ENCODE results near the gene BRAT1. TPM values are rescaled to one million over a fixed set of nuclear protein-coding genes. Genes with fewer than 3 reads are reported as not detected.
A peak's percentile ranks its signal among the peaks of the same experiment; 100 is the strongest.

BRAT1 gene
- total RNA-seq, 1 experiment from 2014 or later, result 53.9 TPM

DNA sequence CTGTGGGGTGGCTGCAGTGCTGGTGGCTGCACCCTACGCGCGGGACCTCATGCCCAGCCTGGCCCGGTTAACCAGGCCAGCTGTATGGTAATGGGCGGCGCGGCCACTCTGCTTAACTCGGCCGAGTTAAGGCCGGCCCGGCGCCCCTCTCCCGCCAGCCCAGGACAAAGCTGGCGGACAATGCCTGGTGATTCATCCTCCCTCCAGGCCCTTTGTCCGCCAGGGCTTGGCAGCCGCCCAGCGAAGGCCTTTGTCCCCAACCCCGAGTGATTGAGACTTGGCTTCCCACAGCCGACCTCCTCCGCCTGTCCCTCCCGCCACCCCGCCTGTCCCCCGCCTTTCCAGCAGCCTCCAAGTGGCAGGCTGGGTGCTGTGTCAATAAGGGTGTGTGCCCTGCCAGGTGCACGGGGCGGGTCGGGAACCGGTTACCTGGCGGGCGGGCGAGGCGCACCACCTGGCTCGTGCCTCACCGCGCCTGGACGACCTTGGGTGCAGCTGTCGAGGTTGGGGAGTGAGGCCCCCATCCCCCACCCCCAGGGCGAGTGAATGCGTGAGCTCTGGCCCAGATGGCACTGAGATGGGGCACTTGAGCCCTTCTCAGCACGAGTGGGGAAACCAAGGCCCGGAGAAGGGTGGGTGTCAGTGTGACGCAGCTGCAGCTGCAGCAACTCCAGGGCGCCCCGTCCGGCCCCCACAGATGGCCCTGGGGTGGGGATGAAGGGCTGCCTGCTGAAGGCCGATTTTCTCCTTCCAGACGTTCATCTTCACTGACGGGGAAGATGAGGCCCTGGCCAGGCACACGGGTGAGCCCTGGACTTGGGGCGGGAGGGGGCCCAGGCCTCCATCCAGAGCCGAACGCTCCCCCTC, 31.1 kb downstream of the BRAT1 start:
- H3F3A ChIP-seq (ENCODE audit: insufficient read depth, low read depth), result peaks cover 55% of the 10 kb centered on the region
- peaks cover 13% of the 10 kb centered on the region for H3K79me2 ChIP-seq (ENCODE audit: low read depth)
- intact Hi-C loops (cut with micrococcal nuclease; ENCODE audit: unreplicated experiment), result loop anchor here (2.0 to 10.0 kb wide), 6 partner anchors 47 to 989 kb away; partner anchors contain the start of genes GRIFIN, MAFK, SNX8 and TTYH3
- H3K9me2 ChIP-seq (ENCODE audit: insufficient read depth), result no peaks in the 10 kb centered on the region
- ChIA-PET CTCF (interaction anchor here (0.6 kb wide), 1 partner anchor 957 kb away, joined by 7 read pairs; no protein-coding TSS in a partner anchor), POLR2A (ENCODE audit: unreplicated experiment) (interaction anchor here (0.5 to 0.7 kb wide), 6 partner anchors 41 to 990 kb away, joined by 3 to 14 read pairs (median 3); no protein-coding TSS in a partner anchor)
- BruUV-seq (replicated peaks), result no TSS peak
- no peaks in the 10 kb centered on the region for H4K20me1 ChIP-seq (ENCODE audit: insufficient read depth)
- no peak overlapping the region for H2AFZ ChIP-seq
- H3K4me1 ChIP-seq (replicated peaks; ENCODE audit: insufficient read depth), result peaks cover 89% of the 10 kb centered on the region
- TF ChIP-seq, protein P1, sequence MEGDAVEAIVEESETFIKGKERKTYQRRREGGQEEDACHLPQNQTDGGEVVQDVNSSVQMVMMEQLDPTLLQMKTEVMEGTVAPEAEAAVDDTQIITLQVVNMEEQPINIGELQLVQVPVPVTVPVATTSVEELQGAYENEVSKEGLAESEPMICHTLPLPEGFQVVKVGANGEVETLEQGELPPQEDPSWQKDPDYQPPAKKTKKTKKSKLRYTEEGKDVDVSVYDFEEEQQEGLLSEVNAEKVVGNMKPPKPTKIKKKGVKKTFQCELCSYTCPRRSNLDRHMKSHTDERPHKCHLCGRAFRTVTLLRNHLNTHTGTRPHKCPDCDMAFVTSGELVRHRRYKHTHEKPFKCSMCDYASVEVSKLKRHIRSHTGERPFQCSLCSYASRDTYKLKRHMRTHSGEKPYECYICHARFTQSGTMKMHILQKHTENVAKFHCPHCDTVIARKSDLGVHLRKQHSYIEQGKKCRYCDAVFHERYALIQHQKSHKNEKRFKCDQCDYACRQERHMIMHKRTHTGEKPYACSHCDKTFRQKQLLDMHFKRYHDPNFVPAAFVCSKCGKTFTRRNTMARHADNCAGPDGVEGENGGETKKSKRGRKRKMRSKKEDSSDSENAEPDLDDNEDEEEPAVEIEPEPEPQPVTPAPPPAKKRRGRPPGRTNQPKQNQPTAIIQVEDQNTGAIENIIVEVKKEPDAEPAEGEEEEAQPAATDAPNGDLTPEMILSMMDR (conservative IDR thresholded peaks at IDR 0.05), result no peak
- TF ChIP-seq EZH2 (IDR thresholded peaks at IDR 0.05; ENCODE audit: low read depth), result no peak
- H3K4me3 ChIP-seq, result peak overlapping the region; percentile 37; the same call in 1 of the 2 replicates
- peak overlapping the region; percentile 77 for H3K4me2 ChIP-seq
- peak; percentile 97 to 99 for DNase-seq
- no peaks in the 10 kb centered on the region for H3K27me3 ChIP-seq (ENCODE audit: insufficient read depth, low read depth)
- H3K36me3 ChIP-seq (ENCODE audit: low read depth), result no peaks in the 10 kb centered on the region
- H3K9me3 ChIP-seq (ENCODE audit: insufficient read depth, low read depth), result no peaks in the 10 kb centered on the region
- peak overlapping the region; percentile 75 for H3K27ac ChIP-seq

DNA sequence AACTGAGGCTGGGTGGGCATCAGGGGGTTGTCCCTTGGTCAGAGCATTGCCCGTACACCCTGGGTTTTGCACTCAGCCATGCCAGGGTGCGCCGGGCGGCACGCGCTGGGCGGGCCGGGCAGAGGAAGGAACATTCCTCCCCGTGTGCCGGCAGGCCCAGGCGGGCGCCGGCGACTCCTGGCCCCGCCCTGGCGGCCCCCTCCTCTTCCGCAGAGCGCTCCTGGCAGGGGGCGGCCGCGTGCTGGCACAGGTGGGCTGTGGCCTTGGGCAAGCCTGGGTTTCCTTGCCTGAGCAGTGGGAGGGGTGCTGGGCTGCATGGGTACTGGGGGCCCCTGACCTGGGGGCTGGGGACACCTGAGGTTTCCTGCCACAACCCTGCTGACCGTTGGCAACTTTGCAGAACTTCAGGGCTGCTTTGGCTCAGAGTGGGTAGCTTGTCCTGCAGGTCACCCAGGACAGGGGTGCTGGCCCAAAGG, 31.8 kb downstream of the BRAT1 start:
- intact Hi-C loops (cut with micrococcal nuclease; ENCODE audit: unreplicated experiment), result loop anchor here (2.0 to 10.0 kb wide), 5 partner anchors 46 to 989 kb away; partner anchors contain the start of genes GRIFIN, MAFK, SNX8 and TTYH3
- H3K4me3 ChIP-seq, result peak overlapping the region; percentile 37; the same call in 1 of the 2 replicates
- no peaks in the 10 kb centered on the region for H3K27me3 ChIP-seq (ENCODE audit: insufficient read depth, low read depth)
- peaks cover 82% of the 10 kb centered on the region for H3K4me1 ChIP-seq (replicated peaks; ENCODE audit: insufficient read depth)
- CTCF ChIA-PET, result interaction anchor here (0.5 to 0.6 kb wide), 2 partner anchors 54 to 957 kb away, joined by 7 to 9 read pairs; no protein-coding TSS in a partner anchor
- no TSS peak for BruUV-seq (replicated peaks)
- no peaks in the 10 kb centered on the region for H4K20me1 ChIP-seq (ENCODE audit: insufficient read depth)
- H3K79me2 ChIP-seq (ENCODE audit: low read depth), result peaks cover 13% of the 10 kb centered on the region
- H3K9me3 ChIP-seq (ENCODE audit: insufficient read depth, low read depth), result no peaks in the 10 kb centered on the region
- H3K36me3 ChIP-seq (ENCODE audit: low read depth), result no peaks in the 10 kb centered on the region
- peak overlapping the region; percentile 75 for H3K27ac ChIP-seq
- H3K4me2 ChIP-seq, result peak overlapping the region; percentile 77
- H2AFZ ChIP-seq, result no peak overlapping the region
- TF ChIP-seq EZH2 (IDR thresholded peaks at IDR 0.05; ENCODE audit: low read depth), result no peak
- TF ChIP-seq, protein P1 (conservative IDR thresholded peaks at IDR 0.05), result no peak
- peak; percentile 52 to 88 for DNase-seq
- H3F3A ChIP-seq (ENCODE audit: insufficient read depth, low read depth), result peaks cover 48% of the 10 kb centered on the region
- POLR2A ChIA-PET (ENCODE audit: unreplicated experiment), result interaction anchor here (0.5 to 0.7 kb wide), 5 partner anchors 40 to 989 kb away, joined by 3 to 14 read pairs (median 3); no protein-coding TSS in a partner anchor
- no peaks in the 10 kb centered on the region for H3K9me2 ChIP-seq (ENCODE audit: insufficient read depth)

DNA sequence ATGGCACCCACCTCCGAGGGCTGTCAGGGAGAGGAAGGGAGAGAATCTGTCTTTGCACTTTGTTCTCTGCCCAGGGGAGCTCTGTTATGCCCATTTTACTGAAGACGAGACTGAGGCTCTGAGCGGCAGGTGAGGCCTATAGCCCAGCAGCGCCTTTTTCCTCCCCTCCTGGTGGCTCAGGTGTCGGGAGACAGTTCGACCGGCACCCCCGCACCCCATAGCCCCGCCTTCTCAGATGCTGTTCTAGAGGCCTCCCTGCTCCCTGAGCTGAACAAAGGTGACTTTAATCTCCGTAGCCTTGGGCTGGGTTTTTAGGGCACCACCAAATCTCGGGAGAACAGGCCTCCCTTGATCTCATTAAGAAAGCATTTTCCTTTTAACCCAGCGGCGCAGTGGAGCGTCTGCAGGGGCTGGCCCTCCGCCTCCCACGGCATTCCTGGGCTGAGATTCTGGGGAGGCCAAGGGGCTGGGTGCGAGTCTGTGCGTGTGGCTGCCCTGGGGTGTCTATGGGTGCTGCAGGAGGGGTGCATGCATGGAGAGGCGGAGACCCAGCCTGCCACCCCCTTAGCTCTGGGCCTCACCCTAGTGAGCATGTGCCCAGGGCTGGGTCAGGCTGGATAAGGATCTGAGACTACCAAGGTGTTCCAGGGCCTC, 32.4 kb downstream of the BRAT1 start:
- ChIA-PET CTCF (interaction anchor here (0.5 to 0.6 kb wide), 2 partner anchors 54 to 956 kb away, joined by 7 to 9 read pairs; no protein-coding TSS in a partner anchor), POLR2A (ENCODE audit: unreplicated experiment) (interaction anchor here (0.6 kb wide), 1 partner anchor 989 kb away, joined by 3 read pairs; no protein-coding TSS in a partner anchor)
- peak; percentile 87 to 92 for DNase-seq
- Histone ChIP-seq H3K79me2 (ENCODE audit: low read depth) (peaks cover 13% of the 10 kb centered on the region), H3K36me3 (ENCODE audit: low read depth) (no peaks in the 10 kb centered on the region), H4K20me1 (ENCODE audit: insufficient read depth) (no peaks in the 10 kb centered on the region), H3K27ac (peak overlapping the region; percentile 75), H3K27me3 (ENCODE audit: insufficient read depth, low read depth) (no peaks in the 10 kb centered on the region), H3K4me3 (peak overlapping the region; percentile 37; the same call in 1 of the 2 replicates), H3K4me1 (replicated peaks; ENCODE audit: insufficient read depth) (peaks cover 76% of the 10 kb centered on the region), H3K9me3 (ENCODE audit: insufficient read depth, low read depth) (no peaks in the 10 kb centered on the region), H3K9me2 (ENCODE audit: insufficient read depth) (no peaks in the 10 kb centered on the region), H3K4me2 (peak overlapping the region; percentile 77), H3F3A (ENCODE audit: insufficient read depth, low read depth) (peaks cover 42% of the 10 kb centered on the region), H2AFZ (no peak overlapping the region)
- intact Hi-C loops (cut with micrococcal nuclease; ENCODE audit: unreplicated experiment), result loop anchor here (1.0 to 10.0 kb wide), 6 partner anchors 7 to 988 kb away; partner anchors contain the start of genes GRIFIN, MAFK, SNX8 and TTYH3
- TF ChIP-seq EZH2 (IDR thresholded peaks at IDR 0.05; ENCODE audit: low read depth), result no peak
- TF ChIP-seq, protein P1 (conservative IDR thresholded peaks at IDR 0.05), result no peak
- no TSS peak for BruUV-seq (replicated peaks)
